Activated T-helper 17 cell treated with anti-CD3 and anti-CD28 coated beads, Interleukin-2, amount 50 U/mL, for 72 hours (primary cell): ENCODE data around the gene ZNF646. TPM values are rescaled to one million over a fixed set of nuclear protein-coding genes. Genes with fewer than 3 reads are reported as not detected.
A peak's percentile ranks its signal among the peaks of the same experiment; 100 is the strongest.

ENCODE experiments used
- ATAC-seq: fragments of 150-1000 bp; cut with Tn5 transposase; replicated peaks from 2 replicates; pipeline ENCODE4 v1.10.0; 2021; ENCODE audit warnings: mild to moderate bottlenecking, moderate library complexity
- H3K27ac Mint-ChIP-seq: one replicate; pipeline ENCODE4 v1.8.0; 2022; ENCODE audit warnings: mixed read lengths
- H3K27me3 Mint-ChIP-seq: one replicate; pipeline ENCODE4 v1.8.0; 2022; ENCODE audit warnings: mixed read lengths
- H3K36me3 Mint-ChIP-seq: one replicate; pipeline ENCODE4 v1.8.0; 2022; ENCODE audit warnings: low read depth, mild to moderate bottlenecking, mixed read lengths
- H3K4me1 Mint-ChIP-seq: one replicate; pipeline ENCODE4 v1.8.0; 2022; ENCODE audit warnings: mixed read lengths
- H3K4me3 Mint-ChIP-seq: one replicate; pipeline ENCODE4 v1.8.0; 2022; ENCODE audit warnings: mild to moderate bottlenecking, mixed read lengths
- H3K9me3 Mint-ChIP-seq: one replicate; pipeline ENCODE4 v1.8.0; 2022; ENCODE audit warnings: mixed read lengths
- total RNA-seq, 2 donors: library from RNA; stranded (reverse); gene quantifications; one replicate each; pipeline ENCODE4 v1.2.3, GENCODE V29; 2022

ZNF646 gene
- total RNA-seq, 2 donors from 2014 or later = 19.6 to 29.7 TPM

- peaks cover 22% of the 10 kb centered on the region for H3K36me3 Mint-ChIP-seq
- no peak for ATAC-seq
- H3K9me3 Mint-ChIP-seq = no peaks in the 10 kb centered on the region
- H3K4me3 Mint-ChIP-seq = no peak overlapping the region
- H3K27me3 Mint-ChIP-seq = no peaks in the 10 kb centered on the region
- no peak overlapping the region for H3K27ac Mint-ChIP-seq
- no peaks in the 10 kb centered on the region for H3K4me1 Mint-ChIP-seq
These were observed 57.6 kb downstream of the ZNF646 start for GRCh38 chr16:31131841-31132271.

- ATAC-seq = no peak
- Mint-ChIP-seq H3K36me3 (peaks cover 19% of the 10 kb centered on the region), H3K9me3 (no peaks in the 10 kb centered on the region), H3K27me3 (no peaks in the 10 kb centered on the region), H3K27ac (no peak overlapping the region), H3K4me1 (no peaks in the 10 kb centered on the region), H3K4me3 (no peak overlapping the region)
These were observed 58.2 kb downstream of the ZNF646 start for GRCh38 chr16:31132303-31132979.

DNA sequence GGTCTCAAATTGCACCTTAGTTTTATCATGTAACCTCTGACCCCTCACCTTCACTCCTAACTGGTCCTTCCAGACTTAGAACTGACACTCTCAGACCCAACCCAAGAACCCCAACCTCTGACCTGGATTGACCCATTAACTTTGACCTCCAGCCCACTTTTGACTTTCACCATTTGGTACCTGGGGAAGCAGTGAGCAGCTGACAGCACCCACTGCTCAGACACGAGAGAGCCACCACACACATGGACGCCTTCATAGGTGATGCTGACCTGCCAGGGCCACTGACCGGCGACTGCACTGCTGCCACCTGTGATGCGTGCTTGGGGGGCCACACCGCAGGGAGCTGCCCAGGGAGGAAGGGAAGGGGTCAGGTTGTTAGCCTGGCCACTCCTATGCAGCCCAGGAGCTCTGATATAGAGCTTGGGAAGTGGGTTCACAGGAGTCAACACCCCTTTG lies 58.9 kb downstream of the ZNF646 start:
- H3K36me3 Mint-ChIP-seq = peaks cover 13% of the 10 kb centered on the region
- H3K27ac Mint-ChIP-seq = peak overlapping the region; percentile 18
- no peak overlapping the region for H3K4me3 Mint-ChIP-seq
- H3K4me1 Mint-ChIP-seq = peaks cover under 1% of the 10 kb centered on the region
- H3K27me3 Mint-ChIP-seq = no peaks in the 10 kb centered on the region
- no peak for ATAC-seq
- H3K9me3 Mint-ChIP-seq = no peaks in the 10 kb centered on the region

Other genes starting within 250 kb of the ZNF646 start
- 10 to 100 TPM; 34.1 to 39.3 TPM for gene BCL7C, start 180.3 kb upstream of the ZNF646 start, total RNA-seq
- gene CTF1, start 177.8 kb upstream of the ZNF646 start, total RNA-seq = under 1 TPM; 0.15 to 0.26 TPM
- 10 to 100 TPM; 32.2 to 40.7 TPM for gene FBXL19, start 150.8 kb upstream of the ZNF646 start, total RNA-seq
- gene ORAI3, start 125.4 kb upstream of the ZNF646 start, total RNA-seq = 10 to 100 TPM; 12.4 to 25.8 TPM
- 10 to 100 TPM; 27.5 to 33.7 TPM for gene SETD1A, start 116.7 kb upstream of the ZNF646 start, total RNA-seq
- 1 to 10 TPM; 8.8 TPM for gene HSD3B7, start 89.2 kb upstream of the ZNF646 start, total RNA-seq
- under 1 TPM; 0.17 to 0.95 TPM for gene STX1B, start 63.8 kb upstream of the ZNF646 start, total RNA-seq
- 10 to 100 TPM; 49.4 to 76.9 TPM for gene STX4, start 40.9 kb upstream of the ZNF646 start, total RNA-seq
- 10 to 100 TPM; 15.1 to 19.4 TPM for gene ZNF668, start 182 bp upstream of the ZNF646 start, total RNA-seq
- 10 to 100 TPM in 1 of 2 donors, 1 to 10 TPM in 1; 4.5 to 17.3 TPM for gene PRSS53, start 14.5 kb downstream of the ZNF646 start, total RNA-seq
- 100 to 1,000 TPM in 1 of 2 donors, 10 to 100 TPM in 1; 75.3 to 107 TPM for gene VKORC1, start 20.4 kb downstream of the ZNF646 start, total RNA-seq
- gene BCKDK, start 34.0 kb downstream of the ZNF646 start, total RNA-seq = 10 to 100 TPM; 48.6 to 98.3 TPM
- gene KAT8, start 43.2 kb downstream of the ZNF646 start, total RNA-seq = 10 to 100 TPM; 49.7 to 50.2 TPM
- not detected for gene PRSS8, start 61.3 kb downstream of the ZNF646 start, total RNA-seq
- gene PRSS36, start 75.6 kb downstream of the ZNF646 start, total RNA-seq = 1 to 10 TPM; 1.1 TPM
- gene FUS, start 105.7 kb downstream of the ZNF646 start, total RNA-seq = 100 to 1,000 TPM; 425 to 686 TPM
- gene PYCARD, start 128.3 kb downstream of the ZNF646 start, total RNA-seq = 10 to 100 TPM in 1 of 2 donors, 1 to 10 TPM in 1; 9.6 to 25.6 TPM
- gene TRIM72, start 139.7 kb downstream of the ZNF646 start, total RNA-seq = under 1 TPM in 1 of 2 donors, not detected in 1; 0.08 TPM
- under 1 TPM in 1 of 2 donors, not detected in 1; 0.61 TPM for gene PYDC1, start 142.7 kb downstream of the ZNF646 start, total RNA-seq
- 1 to 10 TPM; 4.9 to 6.4 TPM for gene ITGAM, start 185.6 kb downstream of the ZNF646 start, total RNA-seq